Progenitor cell of endocrine pancreas (in vitro differentiated cells): Measurements from ENCODE around the gene UBE4B. TPM values are rescaled to one million over a fixed set of nuclear protein-coding genes. Genes with fewer than 3 reads are reported as not detected.
"Not testable (repeated sequence)": the region's sequence is repeated elsewhere in the genome, so short reads cannot be mapped to it uniquely, and the experiment has no call there.

Experiments
- DNase-seq: peaks from one replicate; pipeline ENCODE4 v3.0.0; 2021; ENCODE audit warnings: low spot score; ENCODE audit not compliant: unreplicated experiment
- H3K27ac Mint-ChIP-seq: 2 replicates; pipeline ENCODE4 v1.8.0; 2021; ENCODE audit warnings: mild to moderate bottlenecking, moderate library complexity, mixed read lengths
- H3K27me3 Mint-ChIP-seq: 2 replicates; pipeline ENCODE4 v1.8.0; 2021; ENCODE audit warnings: mixed read lengths
- H3K36me3 Mint-ChIP-seq: 2 replicates; pipeline ENCODE4 v1.8.0; 2022; ENCODE audit warnings: mixed read lengths; ENCODE audit not compliant: insufficient read depth
- H3K4me1 Mint-ChIP-seq: 2 replicates; pipeline ENCODE4 v1.8.0; 2021; ENCODE audit warnings: low read depth, mixed read lengths
- H3K4me3 Mint-ChIP-seq: 2 replicates; pipeline ENCODE4 v1.8.0; 2021; ENCODE audit warnings: low read depth, mild to moderate bottlenecking, moderate library complexity, mixed read lengths
- H3K9me3 Mint-ChIP-seq: 2 replicates; pipeline ENCODE4 v1.8.0; 2021; ENCODE audit warnings: low read depth, mixed read lengths
- CTCF ChIP-seq: fragments of 200-600 bp; sonication (generic); IDR thresholded peaks from one replicate; pipeline ENCODE4 v1.5.0; 2021; ENCODE audit warnings: antibody characterized with exemption, mild to moderate bottlenecking; ENCODE audit not compliant: unreplicated experiment
- total RNA-seq: library from RNA; stranded (reverse); gene quantifications from 2 replicates; pipeline ENCODE4 v1.2.1, GENCODE V29; 2021

The UBE4B gene
- total RNA-seq, 1 donor from 2014 or later, result 78.1 TPM

GRCh38 chr1:10071640-10072039 lies 38.9 kb downstream of the UBE4B start:
- no peak for TF ChIP-seq CTCF
- peaks cover 2% of the 10 kb centered on the region for H3K36me3 Mint-ChIP-seq
- H3K4me1 Mint-ChIP-seq, result peaks cover 3% of the 10 kb centered on the region
- H3K9me3 Mint-ChIP-seq, result no peaks in the 10 kb centered on the region
- H3K27me3 Mint-ChIP-seq, result no peaks in the 10 kb centered on the region
- no peak overlapping the region for H3K27ac Mint-ChIP-seq
- DNase-seq, result no peak
- no peak overlapping the region for H3K4me3 Mint-ChIP-seq

- DNase-seq, H3K4me3 Mint-ChIP-seq, H3K4me1 Mint-ChIP-seq, H3K27ac Mint-ChIP-seq, H3K9me3 Mint-ChIP-seq, H3K36me3 Mint-ChIP-seq, H3K27me3 Mint-ChIP-seq: not testable (repeated sequence)
Measured at GRCh38 chr1:10073371-10073770, 40.6 kb downstream of the UBE4B start.

GRCh38 chr1:10074059-10074851 lies 41.5 kb downstream of the UBE4B start:
- DNase-seq, result no peak
- Mint-ChIP-seq H3K27ac (peak overlapping the region; percentile 73), H3K4me1 (no peaks in the 10 kb centered on the region), H3K27me3 (no peaks in the 10 kb centered on the region), H3K9me3 (no peaks in the 10 kb centered on the region), H3K36me3 (peaks cover 8% of the 10 kb centered on the region), H3K4me3 (no peak overlapping the region)
- TF ChIP-seq CTCF, result no peak

GRCh38 chr1:10074852-10075730 lies 42.3 kb downstream of the UBE4B start:
- H3K27me3 Mint-ChIP-seq, result no peaks in the 10 kb centered on the region
- DNase-seq, result no peak
- H3K27ac Mint-ChIP-seq, result no peak overlapping the region
- no peak for TF ChIP-seq CTCF
- H3K36me3 Mint-ChIP-seq, result peaks cover 11% of the 10 kb centered on the region
- no peaks in the 10 kb centered on the region for H3K9me3 Mint-ChIP-seq
- H3K4me3 Mint-ChIP-seq, result no peak overlapping the region
- no peaks in the 10 kb centered on the region for H3K4me1 Mint-ChIP-seq

GRCh38 chr1:10075732-10076131 lies 43.0 kb downstream of the UBE4B start:
- Mint-ChIP-seq H3K9me3 (peaks cover 5% of the 10 kb centered on the region), H3K4me3 (no peak overlapping the region)
- TF ChIP-seq CTCF, result no peak

More at GRCh38 chr1:10075732-10076131, 43.0 kb downstream of the UBE4B start:
- H3K27me3 Mint-ChIP-seq, result no peaks in the 10 kb centered on the region
- H3K27ac Mint-ChIP-seq, result no peak overlapping the region
- no peak for DNase-seq
- H3K36me3 Mint-ChIP-seq, result peaks cover 17% of the 10 kb centered on the region
- H3K4me1 Mint-ChIP-seq, result no peaks in the 10 kb centered on the region
